ENCODE measurements around the gene CLIP4. TPM values are rescaled to one million over a fixed set of nuclear protein-coding genes. Genes with fewer than 3 reads are reported as not detected.

CLIP4 gene
- total RNA-seq, 4 donors from 2014 or later = 24.1 to 48.7 (median 40.1) TPM

DNA sequence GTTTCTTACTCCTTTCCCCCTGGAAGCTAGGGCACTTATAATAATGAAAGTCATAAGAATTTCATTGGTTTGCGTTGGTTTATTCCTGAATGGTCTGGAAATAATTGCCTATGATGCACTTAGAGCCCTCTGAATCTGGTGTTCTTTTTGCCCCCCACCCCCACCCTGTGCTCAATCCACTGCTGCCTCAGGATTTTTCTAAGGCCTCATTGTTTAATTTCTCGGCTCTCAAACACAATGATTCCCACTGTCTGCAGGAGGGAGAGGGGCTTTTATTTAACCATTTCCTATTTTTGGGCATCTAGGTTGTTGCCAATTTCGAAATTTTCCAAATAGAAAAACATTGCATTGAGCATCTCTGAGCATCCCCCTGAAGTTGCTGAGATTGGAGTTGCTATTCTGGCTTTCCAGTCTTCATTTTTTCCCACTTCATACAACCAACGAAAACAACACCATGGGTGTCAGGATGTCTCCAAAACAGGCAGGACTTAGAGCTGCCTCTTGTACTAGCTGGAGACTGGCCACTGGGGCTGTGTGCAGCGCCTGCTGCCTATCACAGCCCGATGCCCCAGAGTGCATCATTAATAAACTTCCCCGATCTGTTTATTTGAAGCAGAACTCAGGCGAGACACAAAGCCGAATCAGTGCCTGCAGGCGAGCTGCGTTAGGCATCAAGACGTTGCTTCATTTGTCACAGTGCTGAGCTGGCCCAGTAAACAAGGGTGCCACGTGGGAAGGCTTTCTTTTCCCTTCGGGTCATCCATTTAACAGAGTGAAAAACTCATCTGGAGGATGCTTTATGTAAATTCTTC is 39.1 kb upstream of the CLIP4 start:
- intact Hi-C loops (cut with DNase I; ENCODE audit: low total_unique reads) = no loop called here
- TF ChIP-seq POLR2A (IDR thresholded peaks at IDR 0.05) = no peak
- TF ChIP-seq, protein P1, sequence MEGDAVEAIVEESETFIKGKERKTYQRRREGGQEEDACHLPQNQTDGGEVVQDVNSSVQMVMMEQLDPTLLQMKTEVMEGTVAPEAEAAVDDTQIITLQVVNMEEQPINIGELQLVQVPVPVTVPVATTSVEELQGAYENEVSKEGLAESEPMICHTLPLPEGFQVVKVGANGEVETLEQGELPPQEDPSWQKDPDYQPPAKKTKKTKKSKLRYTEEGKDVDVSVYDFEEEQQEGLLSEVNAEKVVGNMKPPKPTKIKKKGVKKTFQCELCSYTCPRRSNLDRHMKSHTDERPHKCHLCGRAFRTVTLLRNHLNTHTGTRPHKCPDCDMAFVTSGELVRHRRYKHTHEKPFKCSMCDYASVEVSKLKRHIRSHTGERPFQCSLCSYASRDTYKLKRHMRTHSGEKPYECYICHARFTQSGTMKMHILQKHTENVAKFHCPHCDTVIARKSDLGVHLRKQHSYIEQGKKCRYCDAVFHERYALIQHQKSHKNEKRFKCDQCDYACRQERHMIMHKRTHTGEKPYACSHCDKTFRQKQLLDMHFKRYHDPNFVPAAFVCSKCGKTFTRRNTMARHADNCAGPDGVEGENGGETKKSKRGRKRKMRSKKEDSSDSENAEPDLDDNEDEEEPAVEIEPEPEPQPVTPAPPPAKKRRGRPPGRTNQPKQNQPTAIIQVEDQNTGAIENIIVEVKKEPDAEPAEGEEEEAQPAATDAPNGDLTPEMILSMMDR (IDR thresholded peaks at IDR 0.05) = no peak
- H3K27me3 ChIP-seq = no peaks in the 10 kb centered on the region
- H3K9me3 ChIP-seq = no peaks in the 10 kb centered on the region
- H3K4me1 ChIP-seq = no peaks in the 10 kb centered on the region
- no peak overlapping the region for H3K4me3 ChIP-seq
- DNase-seq = no peak
- H3K27ac ChIP-seq = no peak overlapping the region
- H3K36me3 ChIP-seq = no peaks in the 10 kb centered on the region

DNA sequence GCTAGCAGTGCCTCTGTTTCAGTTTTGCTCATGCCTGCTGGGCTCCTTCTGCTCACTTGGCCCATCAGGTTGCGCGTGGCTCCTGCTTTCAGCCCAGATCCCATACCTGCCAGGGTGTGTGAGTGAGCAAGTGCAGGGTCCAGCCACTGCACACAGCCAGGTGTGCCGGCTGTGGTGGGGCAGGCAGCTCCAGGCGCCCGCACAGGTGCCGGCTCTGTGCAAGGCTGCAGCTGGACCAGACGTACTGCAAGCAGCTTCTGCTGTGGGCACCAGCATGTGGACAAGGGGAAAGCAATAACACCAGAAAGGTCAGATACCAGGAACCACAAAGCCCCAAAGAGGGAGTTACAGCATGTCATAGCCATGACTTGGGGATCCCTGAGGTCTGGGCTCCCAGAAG is 35.3 kb upstream of the CLIP4 start:
- no peaks in the 10 kb centered on the region for H3K27me3 ChIP-seq
- intact Hi-C loops (cut with DNase I; ENCODE audit: low total_unique reads) = loop anchor here (2.0 kb wide), 1 partner anchor 71 kb away; no protein-coding TSS in a partner anchor
- H3K4me3 ChIP-seq = no peak overlapping the region
- H3K4me1 ChIP-seq = no peaks in the 10 kb centered on the region
- DNase-seq = no peak
- no peaks in the 10 kb centered on the region for H3K36me3 ChIP-seq
- no peak overlapping the region for H3K27ac ChIP-seq
- no peaks in the 10 kb centered on the region for H3K9me3 ChIP-seq
- TF ChIP-seq POLR2A (IDR thresholded peaks at IDR 0.05) = no peak
- TF ChIP-seq, protein P1 (IDR thresholded peaks at IDR 0.05) = no peak

DNA sequence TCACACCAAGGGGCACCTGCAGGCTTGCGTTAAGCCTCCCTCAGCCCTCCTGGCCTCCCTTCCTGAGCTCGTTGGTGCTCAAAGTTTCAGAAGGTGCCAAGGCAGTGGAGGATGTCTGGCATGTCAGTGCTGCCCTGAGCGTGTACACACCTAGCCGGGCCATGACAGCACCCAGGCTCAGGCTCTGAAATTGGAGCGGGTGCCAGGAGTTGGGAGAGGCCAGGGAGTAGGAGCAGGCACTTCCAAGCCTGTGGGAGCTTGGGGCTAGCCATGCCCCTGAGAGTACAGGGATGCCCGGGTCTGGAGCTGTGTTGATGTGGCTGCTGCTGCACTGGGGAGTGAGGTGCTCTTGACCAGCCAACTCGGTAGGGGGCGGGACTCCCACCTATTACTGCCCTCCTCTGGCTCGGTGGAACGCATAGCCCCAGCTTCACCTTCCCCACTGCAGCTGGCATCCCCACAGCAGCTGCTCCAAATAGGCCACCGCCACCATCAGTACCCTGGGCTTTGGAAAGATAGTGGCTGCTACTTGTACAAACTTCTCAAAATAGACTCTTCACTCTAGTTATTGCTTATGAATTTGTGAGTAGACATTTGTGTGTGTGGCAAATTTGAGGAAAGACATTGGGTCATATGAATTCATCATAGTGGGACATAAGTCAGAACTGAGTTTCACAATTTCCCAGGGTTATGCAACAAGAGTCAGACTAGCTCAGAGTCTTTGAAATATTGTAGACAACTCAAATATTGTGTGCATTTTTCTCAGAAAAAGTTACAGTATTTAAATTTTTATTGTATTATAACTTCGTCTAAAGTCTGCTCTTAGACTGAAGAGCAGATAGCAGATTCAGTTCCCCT is 34.1 kb upstream of the CLIP4 start:
- Histone ChIP-seq H3K9me3 (no peaks in the 10 kb centered on the region), H3K36me3 (no peaks in the 10 kb centered on the region), H3K27ac (no peak overlapping the region), H3K4me3 (no peak overlapping the region), H3K27me3 (no peaks in the 10 kb centered on the region), H3K4me1 (no peaks in the 10 kb centered on the region)
- intact Hi-C loops (cut with DNase I; ENCODE audit: low total_unique reads) = no loop called here
- DNase-seq = no peak
- TF ChIP-seq, protein P1 (IDR thresholded peaks at IDR 0.05) = no peak
- no peak for TF ChIP-seq POLR2A (IDR thresholded peaks at IDR 0.05)

DNA sequence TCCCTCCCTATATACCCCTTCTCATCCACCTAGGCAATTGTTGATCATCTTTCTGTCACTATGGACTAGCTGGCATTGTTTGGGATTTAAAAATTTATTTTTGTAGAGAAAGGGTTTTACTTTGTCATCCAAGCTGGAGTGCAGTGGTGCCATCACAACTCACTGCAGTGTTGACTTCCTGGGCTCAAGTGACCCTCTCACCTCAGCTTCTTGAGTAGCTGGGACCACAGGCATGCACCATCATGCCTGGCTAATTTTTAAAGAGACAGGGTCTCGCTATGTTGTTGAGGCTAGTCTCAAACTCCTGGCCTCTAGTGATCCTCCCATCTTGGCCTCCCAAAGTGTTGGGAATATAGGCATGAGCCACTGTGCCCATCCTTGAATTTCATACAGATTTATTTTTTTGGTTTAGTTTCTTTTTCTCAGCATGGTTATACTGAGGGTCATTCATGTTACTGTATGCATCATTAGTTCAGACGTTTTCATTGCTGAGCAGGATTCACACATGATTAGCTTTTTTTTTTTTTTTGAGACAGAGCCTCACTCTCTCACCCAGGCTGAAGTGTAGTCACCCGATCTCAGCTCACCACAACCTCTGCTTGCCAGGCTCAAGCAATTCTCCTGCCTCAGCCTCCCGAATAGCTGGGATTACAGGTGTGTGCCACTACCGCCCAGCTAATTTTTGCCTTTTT is 32.3 kb upstream of the CLIP4 start:
- Histone ChIP-seq H3K27me3 (no peaks in the 10 kb centered on the region), H3K4me3 (no peak overlapping the region), H3K36me3 (no peaks in the 10 kb centered on the region), H3K9me3 (no peaks in the 10 kb centered on the region), H3K4me1 (no peaks in the 10 kb centered on the region), H3K27ac (no peak overlapping the region)
- no peak for TF ChIP-seq POLR2A (IDR thresholded peaks at IDR 0.05)
- TF ChIP-seq, protein P1 (IDR thresholded peaks at IDR 0.05) = no peak
- DNase-seq = no peak
- intact Hi-C loops (cut with DNase I; ENCODE audit: low total_unique reads) = no loop called here

Data from uterus (tissue), 4 donors.